ENCODE measurements around the gene KRT7.

Gene KRT7

DNA sequence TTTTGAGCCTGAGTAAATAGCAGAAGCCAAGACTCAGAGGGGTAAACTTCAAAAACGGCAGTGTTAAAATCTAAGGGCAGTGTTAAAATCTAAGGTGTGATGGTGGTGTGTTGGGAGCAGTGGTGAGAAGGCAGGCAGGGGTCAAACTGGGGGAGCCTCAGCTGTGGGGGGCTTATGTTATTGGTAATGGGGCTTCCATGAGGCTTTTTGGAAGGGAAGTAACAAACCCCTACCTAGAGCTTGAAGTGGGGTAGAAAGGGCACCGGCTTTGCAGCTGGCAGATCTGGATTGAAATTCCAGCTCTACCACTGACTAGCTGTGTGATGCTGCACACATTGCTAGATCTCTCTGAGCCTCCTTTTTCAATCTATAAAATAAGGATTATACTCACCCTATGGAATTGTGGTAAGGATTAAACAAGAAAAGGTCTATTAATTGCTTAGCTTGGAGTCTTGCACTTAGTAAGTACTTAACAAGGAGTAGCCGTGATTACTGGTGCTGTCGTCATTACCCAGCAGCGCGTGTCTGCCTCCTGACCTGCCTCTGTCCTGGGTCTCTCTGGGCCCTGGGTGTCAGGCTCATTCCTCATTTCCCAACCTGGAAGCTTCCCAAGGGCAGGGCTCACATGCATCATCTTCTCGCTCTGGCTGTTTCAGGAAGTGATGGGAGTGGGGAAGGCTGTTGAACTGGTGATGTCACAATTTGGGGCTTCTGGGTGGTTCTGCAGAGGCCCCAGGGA is 22.7 kb upstream of the KRT7 start:
- no peak overlapping the region for H3K4me3 ChIP-seq (ENCODE audit: low read depth, low read length)
- TF ChIP-seq, protein P1, sequence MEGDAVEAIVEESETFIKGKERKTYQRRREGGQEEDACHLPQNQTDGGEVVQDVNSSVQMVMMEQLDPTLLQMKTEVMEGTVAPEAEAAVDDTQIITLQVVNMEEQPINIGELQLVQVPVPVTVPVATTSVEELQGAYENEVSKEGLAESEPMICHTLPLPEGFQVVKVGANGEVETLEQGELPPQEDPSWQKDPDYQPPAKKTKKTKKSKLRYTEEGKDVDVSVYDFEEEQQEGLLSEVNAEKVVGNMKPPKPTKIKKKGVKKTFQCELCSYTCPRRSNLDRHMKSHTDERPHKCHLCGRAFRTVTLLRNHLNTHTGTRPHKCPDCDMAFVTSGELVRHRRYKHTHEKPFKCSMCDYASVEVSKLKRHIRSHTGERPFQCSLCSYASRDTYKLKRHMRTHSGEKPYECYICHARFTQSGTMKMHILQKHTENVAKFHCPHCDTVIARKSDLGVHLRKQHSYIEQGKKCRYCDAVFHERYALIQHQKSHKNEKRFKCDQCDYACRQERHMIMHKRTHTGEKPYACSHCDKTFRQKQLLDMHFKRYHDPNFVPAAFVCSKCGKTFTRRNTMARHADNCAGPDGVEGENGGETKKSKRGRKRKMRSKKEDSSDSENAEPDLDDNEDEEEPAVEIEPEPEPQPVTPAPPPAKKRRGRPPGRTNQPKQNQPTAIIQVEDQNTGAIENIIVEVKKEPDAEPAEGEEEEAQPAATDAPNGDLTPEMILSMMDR (IDR thresholded peaks at IDR 0.05; ENCODE audit: low read depth, low read length): no peak

DNA sequence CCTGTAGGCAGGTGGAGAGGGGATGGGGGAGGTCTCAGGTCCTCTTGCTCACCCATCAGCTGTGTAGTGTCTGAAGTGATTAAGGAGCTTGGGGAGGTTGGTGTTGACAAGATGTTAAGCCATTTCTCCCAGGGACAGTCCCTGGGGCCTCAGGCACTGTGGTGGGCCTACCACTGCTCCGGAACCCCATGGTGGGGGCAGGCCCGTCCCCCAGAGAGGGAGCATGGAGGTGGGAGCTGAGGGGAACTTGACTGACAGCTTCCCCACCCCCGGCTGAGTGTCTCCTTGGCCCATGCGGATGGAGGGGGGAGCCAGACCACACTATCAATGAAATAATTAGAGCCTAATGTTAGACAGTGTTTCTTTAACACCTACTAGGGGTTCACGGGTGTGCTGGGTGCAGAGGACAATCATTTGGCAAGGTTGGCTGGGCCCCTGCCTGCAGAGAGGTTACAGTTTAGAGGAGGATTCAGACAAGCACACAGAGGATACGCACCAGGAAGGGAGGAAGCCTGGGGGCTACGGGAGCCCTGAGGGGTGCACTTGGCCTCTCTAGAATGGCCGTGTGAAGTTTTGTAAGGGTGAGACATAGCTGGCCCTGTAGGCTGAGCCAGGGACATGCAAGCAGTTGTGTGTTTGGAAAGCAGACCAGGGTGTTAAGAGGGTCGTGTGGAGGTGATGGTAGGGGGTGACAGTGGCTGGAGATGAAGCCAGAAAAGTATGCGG is 22.0 kb upstream of the KRT7 start:
- H3K4me3 ChIP-seq (ENCODE audit: low read depth, low read length): no peak overlapping the region
- TF ChIP-seq, protein P1 (IDR thresholded peaks at IDR 0.05; ENCODE audit: low read depth, low read length): no peak

DNA sequence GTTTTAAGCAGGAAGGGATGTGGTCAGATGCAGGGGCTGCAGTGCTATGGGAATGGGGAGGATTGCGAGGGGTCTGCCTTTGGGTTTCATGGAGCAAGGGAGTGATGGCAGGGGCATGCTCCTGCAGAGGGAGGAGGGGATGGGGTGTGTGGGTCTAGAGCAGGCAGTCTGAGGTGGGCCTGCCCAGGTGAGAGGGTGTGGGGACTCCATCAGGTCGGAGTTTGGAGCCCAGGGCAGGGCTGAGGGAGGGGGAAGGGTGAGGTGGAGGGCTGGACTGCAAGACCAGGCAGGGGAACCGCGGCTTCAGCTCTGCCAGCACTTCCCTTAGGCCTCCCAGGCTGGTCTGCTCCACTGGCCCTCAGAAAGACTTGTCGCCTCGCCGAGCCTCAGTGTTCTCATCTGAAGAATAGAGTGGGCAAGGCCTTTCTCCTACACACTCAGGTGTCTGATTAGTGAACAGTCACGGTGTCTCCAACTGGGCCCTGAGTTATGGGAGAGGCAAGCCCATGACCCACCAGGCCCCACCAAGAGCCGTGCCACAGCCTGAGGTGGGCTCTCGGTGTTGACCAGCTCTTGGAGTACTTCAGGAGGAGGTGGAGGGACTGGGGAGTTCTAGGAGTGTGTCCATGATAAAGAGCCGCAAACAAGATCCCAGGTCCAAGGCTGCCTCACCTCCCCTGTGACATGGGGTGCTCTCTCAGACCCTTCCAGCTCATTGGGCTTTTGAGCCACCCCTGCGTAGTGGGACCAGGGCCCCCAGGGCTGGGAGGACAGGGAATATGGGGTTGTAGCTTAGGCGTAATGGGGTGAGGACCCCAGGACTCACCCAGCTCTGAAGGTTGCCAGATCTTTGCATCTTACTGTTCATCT is 21.1 kb upstream of the KRT7 start:
- TF ChIP-seq, protein P1 (IDR thresholded peaks at IDR 0.05; ENCODE audit: low read depth, low read length): no peak
- H3K4me3 ChIP-seq (ENCODE audit: low read depth, low read length): no peak overlapping the region

DNA sequence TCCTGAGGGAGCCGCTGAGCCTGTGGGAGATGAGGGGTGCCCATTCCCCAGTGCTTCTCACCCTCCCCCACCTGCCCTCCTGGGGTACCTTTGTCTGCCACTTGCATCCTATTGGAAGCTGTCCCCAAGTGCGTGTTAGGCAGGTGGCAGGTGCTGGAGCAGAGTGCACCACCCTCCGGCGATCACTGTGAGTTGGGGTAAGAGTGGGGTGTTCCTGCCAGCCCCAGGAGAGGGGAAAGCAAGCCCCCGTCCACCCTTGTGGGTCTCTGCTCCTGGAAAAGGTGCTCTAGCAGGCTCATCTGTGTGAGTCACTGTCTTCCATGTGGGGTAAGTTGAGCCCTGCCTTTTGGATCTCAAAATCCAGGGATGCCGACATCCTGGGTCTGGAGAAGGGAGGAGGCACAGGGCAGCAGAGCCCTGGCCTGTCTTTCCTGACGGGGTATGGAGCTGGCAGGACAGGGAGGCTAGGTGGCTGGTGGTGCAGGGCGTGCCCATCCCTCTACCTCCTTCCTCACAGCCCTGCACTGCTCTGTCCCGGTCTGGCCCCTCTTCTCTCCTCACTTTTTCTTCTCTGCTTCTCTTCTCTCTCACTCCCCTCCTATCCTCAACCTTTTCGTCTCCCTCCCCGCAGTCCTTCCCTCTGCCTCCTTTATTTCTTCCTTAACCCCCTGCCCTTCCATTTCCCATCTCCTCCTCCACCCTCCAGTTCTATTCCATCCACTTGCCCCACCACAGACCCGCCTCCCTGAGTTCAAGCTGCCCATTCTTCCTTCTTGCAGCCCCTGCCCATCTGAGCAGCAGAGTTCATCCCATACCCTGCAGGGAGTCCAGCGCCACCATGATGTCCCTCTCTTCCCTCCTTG is 20.1 kb upstream of the KRT7 start:
- TF ChIP-seq, protein P1 (IDR thresholded peaks at IDR 0.05; ENCODE audit: low read depth, low read length): no peak
- no peak overlapping the region for H3K4me3 ChIP-seq (ENCODE audit: low read depth, low read length)

DNA sequence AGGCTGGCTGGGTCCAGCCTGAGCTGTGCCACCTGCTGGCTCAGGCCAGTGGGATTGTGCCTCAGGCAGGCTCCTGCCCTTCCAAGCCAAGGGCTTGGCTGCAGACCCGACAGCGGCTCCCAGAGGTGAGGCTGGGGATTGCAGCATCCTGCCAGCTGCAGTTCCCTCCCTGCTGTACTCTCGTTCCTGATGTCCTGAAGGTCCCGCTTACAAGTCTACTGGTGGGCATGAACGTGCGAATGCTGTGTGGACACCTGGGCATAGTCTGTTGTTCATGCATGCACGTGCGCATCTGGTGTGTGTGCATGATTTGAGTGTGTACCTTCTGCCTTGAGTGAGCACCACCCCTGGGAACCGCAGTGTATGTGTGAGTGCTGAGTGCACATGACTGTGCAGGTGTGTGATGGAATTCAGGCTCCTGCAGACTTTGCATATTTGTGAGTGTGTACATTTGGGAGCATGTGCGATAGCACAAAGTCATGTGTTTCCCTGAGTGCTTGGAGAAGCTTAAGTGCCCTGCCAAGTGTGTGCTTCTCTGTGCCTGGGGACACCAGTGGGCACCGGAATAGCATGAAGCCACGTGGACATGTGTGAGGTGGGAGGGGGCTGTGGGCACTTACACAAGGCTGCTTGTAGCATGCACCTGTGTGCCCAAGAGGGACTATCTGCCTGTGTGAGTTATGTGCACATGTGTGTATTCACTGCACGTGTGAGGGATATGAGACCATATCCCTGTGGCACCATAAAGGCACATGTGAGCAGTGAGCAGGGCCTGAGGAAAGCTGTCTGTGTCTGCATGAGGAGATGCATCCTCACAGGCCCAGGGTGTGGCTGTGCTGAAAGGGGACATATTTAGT is 19.3 kb upstream of the KRT7 start:
- TF ChIP-seq, protein P1 (IDR thresholded peaks at IDR 0.05; ENCODE audit: low read depth, low read length): peak; percentile 99
- no peak overlapping the region for H3K4me3 ChIP-seq (ENCODE audit: low read depth, low read length)

DNA sequence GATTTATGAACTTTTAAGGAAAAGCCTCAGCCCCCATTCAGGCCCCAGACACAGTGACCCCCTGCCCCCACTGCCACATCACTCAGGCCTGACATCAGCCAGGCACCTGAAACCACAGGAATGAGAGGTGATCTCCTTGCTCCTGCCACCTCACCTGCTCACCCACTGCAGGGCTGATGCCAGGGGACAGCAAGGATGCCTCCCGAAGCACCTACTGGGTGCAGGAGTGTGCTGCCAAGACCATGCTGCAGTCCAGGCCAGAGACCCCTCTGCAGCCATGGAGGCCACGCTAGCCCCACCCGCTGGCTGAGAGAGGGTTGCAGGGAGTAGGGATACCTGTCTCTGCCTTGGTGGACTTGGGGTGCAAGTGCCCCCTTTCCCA is 18.6 kb upstream of the KRT7 start:
- TF ChIP-seq, protein P1 (IDR thresholded peaks at IDR 0.05; ENCODE audit: low read depth, low read length): no peak

More for the DNA sequence above, 18.6 kb upstream of the KRT7 start:
- H3K4me3 ChIP-seq (ENCODE audit: low read depth, low read length): no peak overlapping the region
